Raji (cell line): Measurements from ENCODE around the gene ZNF136.

Experiments used
- POLR2A ChIP-seq: IDR thresholded peaks from 2 replicates; pipeline ENCODE4 v1.6.1; 2011; ENCODE audit warnings: low read depth, low read length, control low read depth; ENCODE audit not compliant: insufficient read depth

ZNF136 gene

DNA sequence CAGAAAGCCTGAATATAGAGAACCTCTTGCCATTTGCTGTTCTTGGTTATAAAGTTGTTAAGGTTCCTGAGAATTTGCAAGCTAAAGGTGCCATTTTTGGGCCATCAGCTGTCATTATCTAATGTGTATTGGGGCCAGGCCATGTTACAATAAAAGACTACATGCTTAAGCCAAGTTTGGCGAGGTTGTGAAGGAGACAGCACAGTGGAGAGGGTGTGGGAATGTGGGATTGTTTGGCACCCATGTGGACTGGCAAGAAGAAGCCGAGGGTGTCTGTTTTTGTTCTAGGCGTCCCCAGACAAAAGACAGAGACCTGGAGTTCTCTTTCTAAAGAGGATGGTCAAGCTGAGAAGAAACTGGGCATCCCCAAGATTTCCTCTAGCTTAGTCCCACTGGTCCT, 67.1 kb downstream of the ZNF136 start:
- no peak for TF ChIP-seq POLR2A

DNA sequence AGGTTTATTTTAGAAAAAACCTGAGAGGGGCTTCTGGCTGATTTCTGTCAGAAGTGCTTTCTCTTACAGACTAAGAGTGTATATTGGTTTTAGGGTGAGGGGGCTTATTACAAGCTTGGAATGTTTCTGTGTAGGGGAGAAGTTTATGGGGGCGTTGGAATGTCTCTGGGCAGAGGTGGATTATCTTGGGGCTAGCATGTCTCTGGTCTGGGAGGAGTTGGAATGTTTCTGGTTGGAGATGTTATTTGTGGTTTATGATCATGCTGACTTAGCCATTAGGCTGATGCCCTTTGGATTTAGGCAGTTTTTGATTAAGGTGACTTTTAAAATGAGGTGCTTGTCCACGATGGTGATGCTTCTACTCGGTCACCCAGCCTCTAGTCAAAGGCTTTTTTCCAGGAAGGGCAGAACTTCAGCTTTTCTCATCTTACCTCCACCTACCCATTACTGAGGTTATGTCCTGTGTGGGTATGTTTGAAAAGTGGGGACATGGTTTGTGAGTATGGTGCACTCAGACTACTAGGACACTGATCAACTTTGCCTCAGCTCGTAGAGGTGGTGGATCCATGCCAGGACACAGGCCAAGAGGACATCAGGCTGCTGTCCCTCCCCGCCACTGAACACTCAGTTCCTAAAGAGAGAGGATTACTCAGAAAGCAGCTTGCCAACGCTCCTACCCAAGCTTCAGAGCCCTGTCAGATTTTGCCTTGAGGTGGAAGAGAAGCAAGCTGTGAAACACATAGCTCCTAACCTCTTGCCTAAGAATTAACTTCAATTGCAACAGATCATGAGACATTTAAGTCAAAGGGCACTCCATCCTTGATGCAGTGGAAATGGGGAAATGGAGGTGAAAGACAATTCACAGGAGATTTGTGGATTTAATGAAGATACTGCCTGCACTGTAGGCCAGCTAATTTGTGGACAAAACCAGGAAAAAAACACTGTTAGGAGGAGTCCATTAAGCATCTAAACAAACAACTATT, 68.1 kb downstream of the ZNF136 start:
- TF ChIP-seq POLR2A, result no peak

GRCh38 chr19:12232961-12233360, 70.1 kb downstream of the ZNF136 start:
- TF ChIP-seq POLR2A, result no peak

DNA sequence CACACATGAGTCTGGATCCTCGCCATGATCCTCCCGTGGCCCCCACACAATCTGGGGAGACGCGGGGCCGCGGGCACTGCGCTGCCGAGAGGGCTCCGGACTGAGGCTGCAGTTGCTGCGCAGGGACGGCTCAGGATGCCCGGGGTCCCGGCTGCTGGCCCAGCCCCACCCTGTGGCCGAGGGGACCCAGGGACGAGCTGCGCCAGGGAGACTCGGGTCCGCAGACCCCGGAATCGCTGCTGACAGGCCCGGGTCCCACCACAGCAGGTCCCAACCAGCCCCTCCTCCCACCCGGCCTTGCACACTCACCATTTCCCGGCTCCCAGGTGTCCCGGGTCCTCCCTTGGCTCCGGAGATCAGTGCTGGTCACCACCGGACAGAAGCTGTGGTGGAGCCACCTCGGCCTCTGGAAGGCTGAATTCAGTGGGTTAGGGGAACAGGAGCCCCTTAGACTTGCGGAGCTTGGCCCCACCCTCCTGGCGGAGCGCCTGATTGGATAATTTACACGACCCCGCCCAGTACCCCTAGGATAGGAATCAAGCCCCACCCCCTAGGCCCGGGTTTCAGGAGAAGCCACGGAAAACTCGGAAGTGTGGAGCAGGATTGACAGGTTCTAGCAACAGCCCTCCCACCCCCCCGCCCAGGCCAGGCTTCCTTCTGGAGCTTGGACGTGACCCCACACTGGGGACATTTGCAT, 74.4 kb downstream of the ZNF136 start:
- no peak for TF ChIP-seq POLR2A
